ENCODE results near the gene SSBP3.

Gene SSBP3

DNA sequence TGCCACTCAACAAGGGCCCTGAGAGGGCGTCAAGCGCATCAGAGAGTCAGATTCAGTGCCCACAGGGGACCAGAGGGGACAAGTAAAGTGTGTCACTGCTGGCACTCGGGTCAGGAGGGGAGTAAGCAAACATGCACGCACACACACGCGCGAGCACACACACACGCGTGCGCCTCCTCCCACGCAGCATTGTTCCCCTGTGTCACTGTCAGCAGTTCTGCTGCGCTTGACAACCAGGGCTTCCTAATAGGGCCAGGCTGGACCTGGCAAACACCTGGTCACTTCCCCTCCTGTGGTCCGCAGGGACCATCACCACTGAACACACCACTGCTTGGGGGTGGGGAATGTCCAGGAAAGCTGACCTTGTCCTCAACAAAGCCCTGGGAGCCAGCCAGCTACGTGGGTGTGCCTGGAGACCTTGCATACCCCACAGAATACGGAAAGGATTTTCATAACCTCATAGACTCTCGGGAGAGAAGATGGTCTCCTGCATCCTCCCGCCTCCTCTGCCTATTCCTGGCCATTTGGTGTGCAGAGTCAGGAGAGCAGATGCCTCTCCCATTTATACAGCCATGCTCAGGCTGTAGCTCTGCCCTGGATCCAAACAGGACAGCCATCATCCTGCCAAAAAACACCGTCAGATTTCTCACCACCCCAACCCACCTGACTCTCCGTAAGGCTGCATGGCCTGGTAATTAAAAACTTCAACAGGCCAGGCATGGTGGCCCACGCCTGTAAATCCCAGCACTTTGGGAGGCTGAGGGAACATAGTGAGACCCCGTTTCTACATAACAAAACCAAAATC, 73.2 kb downstream of the SSBP3 start:
- TF ChIP-seq, protein P1, sequence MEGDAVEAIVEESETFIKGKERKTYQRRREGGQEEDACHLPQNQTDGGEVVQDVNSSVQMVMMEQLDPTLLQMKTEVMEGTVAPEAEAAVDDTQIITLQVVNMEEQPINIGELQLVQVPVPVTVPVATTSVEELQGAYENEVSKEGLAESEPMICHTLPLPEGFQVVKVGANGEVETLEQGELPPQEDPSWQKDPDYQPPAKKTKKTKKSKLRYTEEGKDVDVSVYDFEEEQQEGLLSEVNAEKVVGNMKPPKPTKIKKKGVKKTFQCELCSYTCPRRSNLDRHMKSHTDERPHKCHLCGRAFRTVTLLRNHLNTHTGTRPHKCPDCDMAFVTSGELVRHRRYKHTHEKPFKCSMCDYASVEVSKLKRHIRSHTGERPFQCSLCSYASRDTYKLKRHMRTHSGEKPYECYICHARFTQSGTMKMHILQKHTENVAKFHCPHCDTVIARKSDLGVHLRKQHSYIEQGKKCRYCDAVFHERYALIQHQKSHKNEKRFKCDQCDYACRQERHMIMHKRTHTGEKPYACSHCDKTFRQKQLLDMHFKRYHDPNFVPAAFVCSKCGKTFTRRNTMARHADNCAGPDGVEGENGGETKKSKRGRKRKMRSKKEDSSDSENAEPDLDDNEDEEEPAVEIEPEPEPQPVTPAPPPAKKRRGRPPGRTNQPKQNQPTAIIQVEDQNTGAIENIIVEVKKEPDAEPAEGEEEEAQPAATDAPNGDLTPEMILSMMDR (conservative IDR thresholded peaks at IDR 0.05; ENCODE audit: low read depth, low read length), result no peak
- H3K4me3 ChIP-seq (ENCODE audit: low read depth, low read length), result no peak overlapping the region
- DNase-seq (ENCODE audit: low read depth), result no peak

- TF ChIP-seq, protein P1 (conservative IDR thresholded peaks at IDR 0.05; ENCODE audit: low read depth, low read length), result no peak
- H3K4me3 ChIP-seq (ENCODE audit: low read depth, low read length), result no peak overlapping the region
- no peak for DNase-seq (ENCODE audit: low read depth)
These were observed 74.2 kb downstream of the SSBP3 start for GRCh38 chr1:54331843-54332463.

DNA sequence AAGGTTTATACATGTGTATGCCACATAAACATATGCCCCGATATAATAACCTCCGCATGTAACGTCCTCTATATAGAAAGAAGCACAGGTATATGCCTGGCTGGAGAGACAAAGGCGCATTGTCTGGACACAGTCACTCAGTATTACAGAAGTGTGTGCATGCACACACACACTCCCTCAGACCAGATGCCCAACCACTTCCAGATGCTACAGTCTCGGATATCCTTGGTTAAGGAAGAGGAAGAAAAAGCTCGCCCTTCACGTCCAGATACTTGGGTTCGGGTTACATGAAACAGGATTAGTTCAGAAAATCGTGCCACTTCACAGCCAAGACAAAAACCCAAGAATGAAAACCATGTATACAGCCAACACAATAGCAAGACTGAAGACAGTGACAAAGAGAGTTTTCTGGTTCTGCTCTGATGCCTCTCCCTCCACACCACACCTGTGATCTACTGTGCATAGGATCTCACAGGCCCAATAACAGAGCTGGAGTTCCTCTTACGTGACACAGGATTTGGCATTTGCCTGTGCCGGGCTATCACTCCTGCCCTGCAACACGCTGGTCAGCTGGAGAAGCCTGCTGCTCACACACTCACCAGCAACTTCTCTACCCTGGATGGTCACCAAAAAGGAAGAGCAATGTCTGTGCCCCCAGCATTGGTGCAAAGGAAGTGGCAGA, 75.0 kb downstream of the SSBP3 start:
- TF ChIP-seq, protein P1 (conservative IDR thresholded peaks at IDR 0.05; ENCODE audit: low read depth, low read length), result no peak
- no peak for DNase-seq (ENCODE audit: low read depth)
- no peak overlapping the region for H3K4me3 ChIP-seq (ENCODE audit: low read depth, low read length)

DNA sequence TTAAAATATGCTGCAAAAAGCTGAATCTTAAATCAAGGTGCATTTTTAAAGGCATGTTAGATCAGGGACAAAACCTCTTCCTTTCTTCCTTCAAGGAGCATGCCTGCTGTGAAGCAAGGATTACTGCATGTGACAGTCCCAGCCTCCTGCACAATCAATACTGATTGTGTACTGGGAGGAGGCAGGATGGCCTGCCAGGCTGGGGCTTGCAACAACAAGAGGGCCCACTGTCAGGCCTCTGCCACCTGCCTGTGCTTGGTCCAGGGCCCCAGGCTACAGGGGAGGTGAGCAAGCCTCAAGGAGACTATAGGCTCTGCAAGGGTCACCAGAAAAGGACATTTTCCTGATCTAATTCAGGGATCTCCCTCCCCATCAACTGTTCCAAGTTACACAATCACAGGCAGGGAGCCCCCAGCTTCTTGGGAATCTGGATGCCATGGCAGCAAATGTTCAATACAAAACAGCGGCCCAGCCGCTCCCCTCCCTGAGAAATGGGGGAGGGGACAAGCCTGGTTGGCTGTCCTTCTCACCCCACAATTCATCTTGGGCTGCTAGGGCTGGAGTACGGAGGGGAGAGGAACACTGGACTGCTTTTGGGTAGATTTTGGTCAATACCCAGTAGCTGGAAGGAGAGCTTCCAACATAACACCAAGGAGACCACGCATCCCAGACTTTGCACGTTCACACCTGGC, 76.7 kb downstream of the SSBP3 start:
- TF ChIP-seq, protein P1 (conservative IDR thresholded peaks at IDR 0.05; ENCODE audit: low read depth, low read length), result no peak
- DNase-seq (ENCODE audit: low read depth), result no peak
- no peak overlapping the region for H3K4me3 ChIP-seq (ENCODE audit: low read depth, low read length)

DNA sequence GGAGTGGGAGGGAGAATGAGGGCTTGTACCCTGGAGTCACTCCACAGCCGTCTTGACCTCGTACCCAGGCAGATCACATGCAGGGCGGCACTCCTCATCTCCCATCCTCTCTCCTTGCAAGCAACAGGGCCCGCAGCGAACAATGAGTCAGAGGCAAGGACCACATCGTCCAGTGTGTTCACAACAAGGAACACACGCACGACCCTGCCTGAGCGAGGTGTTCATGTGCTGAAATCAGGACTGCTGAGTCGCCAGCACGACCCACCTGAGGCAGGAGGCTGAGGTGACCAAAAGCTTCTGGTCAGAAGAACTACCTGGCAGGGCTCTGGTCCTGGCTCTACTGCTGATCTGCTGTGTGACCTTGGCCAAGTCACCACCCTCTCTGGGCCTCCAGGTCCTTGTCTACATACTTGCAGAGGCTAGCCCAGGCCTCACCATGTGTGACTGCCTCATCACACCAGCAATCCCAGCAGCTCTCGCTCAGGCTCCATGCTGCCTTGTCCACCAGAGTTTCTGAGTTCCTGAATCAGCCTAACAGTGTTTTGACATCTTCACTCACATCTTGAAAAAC, 78.0 kb downstream of the SSBP3 start:
- H3K4me3 ChIP-seq (ENCODE audit: low read depth, low read length), result no peak overlapping the region
- TF ChIP-seq, protein P1 (conservative IDR thresholded peaks at IDR 0.05; ENCODE audit: low read depth, low read length), result no peak
- peak; percentile 31 for DNase-seq (ENCODE audit: low read depth)

DNA sequence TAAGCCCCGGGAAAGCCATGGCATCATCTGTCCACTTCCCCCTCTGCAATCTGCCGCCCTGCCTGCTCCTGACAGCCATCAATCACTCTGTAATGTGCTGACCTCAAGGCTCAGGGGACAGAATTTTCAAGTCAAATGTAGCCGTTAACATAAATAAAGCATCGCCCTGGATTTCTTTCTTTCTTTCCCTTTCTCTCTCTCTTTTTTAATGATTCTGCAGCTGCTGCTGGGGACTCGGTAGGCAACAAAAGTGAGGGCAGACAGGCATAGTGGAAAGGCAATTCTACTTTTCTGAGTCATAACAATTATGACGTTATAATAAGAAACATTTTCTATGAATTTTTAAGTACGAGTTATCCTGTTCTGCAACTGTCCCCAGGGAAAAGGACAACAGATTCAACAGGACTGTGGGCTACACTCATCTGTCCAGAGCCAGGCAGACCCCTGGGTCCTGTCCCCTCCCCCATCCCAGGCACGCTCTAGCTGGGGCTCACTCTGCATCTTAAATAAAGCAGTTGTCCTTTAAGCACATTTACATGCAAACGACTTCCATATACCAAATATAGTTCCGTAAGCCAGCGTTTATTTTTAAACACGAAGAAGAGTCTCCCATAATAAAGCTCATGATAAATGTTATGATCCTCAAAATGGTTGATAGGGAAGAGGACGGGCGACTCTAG, 78.7 kb downstream of the SSBP3 start:
- DNase-seq (ENCODE audit: low read depth), result peak; percentile 21
- no peak overlapping the region for H3K4me3 ChIP-seq (ENCODE audit: low read depth, low read length)
- TF ChIP-seq, protein P1 (conservative IDR thresholded peaks at IDR 0.05; ENCODE audit: low read depth, low read length), result no peak
